ENCODE data around the gene STPG2. TPM values are rescaled to one million over a fixed set of nuclear protein-coding genes. Genes with fewer than 3 reads are reported as not detected.

STPG2 gene
- total RNA-seq, 1 donor from 2014 or later = not detected

DNA sequence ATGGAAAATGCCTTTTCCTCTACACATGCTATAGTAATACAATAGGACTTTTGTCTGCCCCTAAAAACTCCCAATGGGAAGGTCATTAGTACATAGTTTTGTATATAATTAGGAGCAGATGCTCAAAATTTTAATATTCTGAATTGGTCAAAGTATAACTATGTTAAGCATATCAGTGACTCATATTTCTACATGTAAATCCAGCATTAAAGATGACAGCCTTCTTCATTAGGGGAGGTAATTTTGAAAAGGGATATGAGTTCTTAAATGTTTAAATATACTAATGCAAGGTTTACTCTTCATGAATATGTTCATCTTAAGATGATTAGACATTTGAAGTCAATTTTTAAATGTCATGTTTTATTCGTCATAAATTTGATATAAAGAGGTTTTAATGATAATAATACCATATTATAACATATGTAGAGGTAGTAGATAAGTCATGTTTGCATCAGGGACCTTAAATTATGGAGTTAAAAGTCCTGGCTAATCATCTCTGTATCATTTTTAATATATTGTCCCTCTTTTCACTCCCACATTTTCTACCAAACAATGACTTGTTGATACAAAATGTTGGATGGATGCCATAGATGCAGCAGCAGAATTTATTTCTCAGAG is 218.8 kb downstream of the STPG2 start:
- intact Hi-C loops (cut with micrococcal nuclease) = no loop called here
- Histone ChIP-seq H3K4me3 (no peak overlapping the region), H3K27ac (replicated peaks) (no peak overlapping the region), H3K4me1 (no peaks in the 10 kb centered on the region), H3K36me3 (no peaks in the 10 kb centered on the region), H3K27me3 (ENCODE audit: low read depth) (no peaks in the 10 kb centered on the region), H3K9me3 (replicated peaks) (peaks cover 18% of the 10 kb centered on the region)
- TF ChIP-seq, protein P1, sequence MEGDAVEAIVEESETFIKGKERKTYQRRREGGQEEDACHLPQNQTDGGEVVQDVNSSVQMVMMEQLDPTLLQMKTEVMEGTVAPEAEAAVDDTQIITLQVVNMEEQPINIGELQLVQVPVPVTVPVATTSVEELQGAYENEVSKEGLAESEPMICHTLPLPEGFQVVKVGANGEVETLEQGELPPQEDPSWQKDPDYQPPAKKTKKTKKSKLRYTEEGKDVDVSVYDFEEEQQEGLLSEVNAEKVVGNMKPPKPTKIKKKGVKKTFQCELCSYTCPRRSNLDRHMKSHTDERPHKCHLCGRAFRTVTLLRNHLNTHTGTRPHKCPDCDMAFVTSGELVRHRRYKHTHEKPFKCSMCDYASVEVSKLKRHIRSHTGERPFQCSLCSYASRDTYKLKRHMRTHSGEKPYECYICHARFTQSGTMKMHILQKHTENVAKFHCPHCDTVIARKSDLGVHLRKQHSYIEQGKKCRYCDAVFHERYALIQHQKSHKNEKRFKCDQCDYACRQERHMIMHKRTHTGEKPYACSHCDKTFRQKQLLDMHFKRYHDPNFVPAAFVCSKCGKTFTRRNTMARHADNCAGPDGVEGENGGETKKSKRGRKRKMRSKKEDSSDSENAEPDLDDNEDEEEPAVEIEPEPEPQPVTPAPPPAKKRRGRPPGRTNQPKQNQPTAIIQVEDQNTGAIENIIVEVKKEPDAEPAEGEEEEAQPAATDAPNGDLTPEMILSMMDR (IDR thresholded peaks at IDR 0.05; ENCODE audit: borderline replicate concordance) = no peak
- DNase-seq = no peak

DNA sequence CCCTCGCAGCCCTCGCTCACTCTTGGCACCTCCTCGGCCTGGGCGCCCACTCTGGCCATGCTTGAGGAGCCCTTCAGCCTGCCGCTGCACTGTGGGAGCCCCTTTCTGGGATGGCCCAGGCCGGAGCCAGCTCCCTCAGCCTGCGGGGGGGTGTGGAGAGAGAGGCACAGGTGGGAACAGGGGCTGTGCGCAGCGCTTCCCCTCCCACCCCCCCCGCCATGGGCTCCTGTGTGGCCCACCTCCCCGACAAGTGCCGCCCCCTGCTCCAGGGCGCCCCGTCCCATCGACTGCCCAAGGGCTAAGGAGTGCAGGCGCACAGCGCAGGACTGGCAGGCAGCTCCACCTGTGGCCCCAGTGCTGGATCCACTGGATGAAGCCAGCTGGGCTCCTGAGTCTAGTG is 220.2 kb downstream of the STPG2 start:
- DNase-seq = no peak
- TF ChIP-seq, protein P1 (IDR thresholded peaks at IDR 0.05; ENCODE audit: borderline replicate concordance) = no peak
- peaks cover 12% of the 10 kb centered on the region for H3K9me3 ChIP-seq (replicated peaks)
- H3K36me3 ChIP-seq = no peaks in the 10 kb centered on the region
- H3K4me1 ChIP-seq = no peaks in the 10 kb centered on the region
- no peak overlapping the region for H3K4me3 ChIP-seq
- no peak overlapping the region for H3K27ac ChIP-seq (replicated peaks)
- no peaks in the 10 kb centered on the region for H3K27me3 ChIP-seq (ENCODE audit: low read depth)
- intact Hi-C loops (cut with micrococcal nuclease) = no loop called here

DNA sequence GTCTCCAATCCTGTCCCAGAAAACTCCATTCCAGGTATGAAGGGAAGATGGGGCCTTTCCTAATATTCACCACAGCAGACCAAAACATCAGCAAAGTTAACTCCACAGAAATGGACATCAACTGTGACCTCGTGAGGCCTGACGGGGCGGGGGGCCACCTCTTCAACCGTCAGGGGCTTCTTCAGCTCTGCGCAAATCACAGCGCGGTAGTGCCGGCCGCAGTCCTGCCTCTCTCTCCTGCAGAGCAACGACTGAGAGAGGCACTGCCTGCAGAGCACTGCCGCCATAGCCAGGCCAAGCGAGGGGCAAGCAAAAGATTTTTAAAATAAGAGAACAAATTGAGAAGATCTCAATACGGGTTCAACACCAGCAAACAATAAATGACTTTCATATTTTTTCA is 226.2 kb downstream of the STPG2 start:
- H3K4me3 ChIP-seq = no peak overlapping the region
- no peaks in the 10 kb centered on the region for H3K27me3 ChIP-seq (ENCODE audit: low read depth)
- H3K4me1 ChIP-seq = no peaks in the 10 kb centered on the region
- DNase-seq = no peak
- peaks cover 5% of the 10 kb centered on the region for H3K9me3 ChIP-seq (replicated peaks)
- no peaks in the 10 kb centered on the region for H3K36me3 ChIP-seq
- TF ChIP-seq, protein P1 (IDR thresholded peaks at IDR 0.05; ENCODE audit: borderline replicate concordance) = no peak
- no peak overlapping the region for H3K27ac ChIP-seq (replicated peaks)
- intact Hi-C loops (cut with micrococcal nuclease) = no loop called here

DNA sequence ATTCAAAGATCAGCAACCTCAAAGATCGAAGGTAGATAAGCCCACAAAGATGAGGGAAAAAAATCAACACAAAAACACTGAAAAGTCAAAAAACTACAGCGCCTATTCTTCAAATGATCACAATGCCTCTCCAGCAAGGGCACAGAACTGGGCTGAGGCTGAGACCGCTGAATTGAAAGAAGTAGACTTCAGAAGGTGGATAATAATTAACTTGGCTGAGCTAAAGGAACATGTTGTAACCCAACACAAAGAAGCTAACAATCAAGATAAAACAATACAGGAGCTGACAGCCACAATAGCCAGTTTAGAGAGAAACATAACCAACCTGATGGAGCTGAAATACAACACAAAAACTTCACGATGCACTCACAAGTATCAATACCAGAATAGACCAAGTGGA is 231.1 kb downstream of the STPG2 start:
- Histone ChIP-seq H3K9me3 (replicated peaks) (peaks cover 5% of the 10 kb centered on the region), H3K27me3 (ENCODE audit: low read depth) (no peaks in the 10 kb centered on the region), H3K27ac (replicated peaks) (no peak overlapping the region), H3K36me3 (no peaks in the 10 kb centered on the region), H3K4me1 (no peaks in the 10 kb centered on the region), H3K4me3 (no peak overlapping the region)
- TF ChIP-seq, protein P1 (IDR thresholded peaks at IDR 0.05; ENCODE audit: borderline replicate concordance) = no peak
- intact Hi-C loops (cut with micrococcal nuclease) = no loop called here
- no peak for DNase-seq

DNA sequence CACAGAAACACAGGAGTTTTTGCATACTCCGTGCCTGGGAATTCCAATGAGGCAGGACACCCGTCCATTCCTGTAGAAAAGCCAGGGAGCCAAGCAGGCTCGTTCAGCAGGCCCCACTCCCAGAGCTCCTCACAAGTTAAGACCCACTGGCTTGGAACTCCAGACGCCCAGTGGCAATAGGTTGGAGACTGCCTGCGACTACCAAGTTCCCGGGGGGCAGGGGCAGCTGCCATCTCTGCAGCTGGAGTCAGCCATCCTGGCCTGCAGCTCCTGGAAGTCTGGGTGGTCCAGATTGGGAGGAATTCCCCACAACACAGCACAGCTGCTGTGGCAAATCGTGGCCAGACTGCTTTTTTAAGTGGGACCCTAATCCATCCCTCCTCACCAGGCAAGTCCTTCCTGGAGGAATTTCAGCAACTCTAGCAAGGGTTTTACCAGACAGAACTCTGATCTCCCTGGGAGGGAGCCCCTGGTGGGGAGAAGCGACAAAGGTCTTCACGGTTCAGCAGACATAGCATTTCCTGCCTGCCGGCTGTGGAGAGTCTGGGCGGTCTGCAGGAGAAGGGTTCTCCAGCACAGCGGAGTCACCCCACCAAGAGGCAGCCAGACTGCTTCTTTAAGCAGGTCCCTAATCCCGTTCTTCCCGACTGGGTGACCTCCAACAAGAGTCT is 231.9 kb downstream of the STPG2 start:
- no peak overlapping the region for H3K27ac ChIP-seq (replicated peaks)
- intact Hi-C loops (cut with micrococcal nuclease) = no loop called here
- H3K4me3 ChIP-seq = no peak overlapping the region
- no peaks in the 10 kb centered on the region for H3K4me1 ChIP-seq
- H3K36me3 ChIP-seq = no peaks in the 10 kb centered on the region
- no peaks in the 10 kb centered on the region for H3K27me3 ChIP-seq (ENCODE audit: low read depth)
- TF ChIP-seq, protein P1 (IDR thresholded peaks at IDR 0.05; ENCODE audit: borderline replicate concordance) = no peak
- DNase-seq = no peak
- peaks cover 5% of the 10 kb centered on the region for H3K9me3 ChIP-seq (replicated peaks)
